ENCODE measurements around the gene EFNA1.
A peak's percentile ranks its signal among the peaks of the same experiment; 100 is the strongest.
"Not testable (repeated sequence)": the region's sequence is repeated elsewhere in the genome, so short reads cannot be mapped to it uniquely, and the experiment has no call there.

EFNA1 gene

GRCh38 chr1:155092641-155093040, 35.0 kb upstream of the EFNA1 start:
- DNase-seq, result no peak

GRCh38 chr1:155093911-155094621, 33.6 kb upstream of the EFNA1 start:
- DNase-seq, result peak; percentile 40

GRCh38 chr1:155094622-155094948, 33.1 kb upstream of the EFNA1 start:
- DNase-seq, result no peak

- DNase-seq, result no peak
Measured at GRCh38 chr1:155099331-155099730, 28.3 kb upstream of the EFNA1 start.

GRCh38 chr1:155103325-155103724, 24.4 kb upstream of the EFNA1 start:
- DNase-seq, result no peak

- DNase-seq, result no peak
Measured at GRCh38 chr1:155104605-155105534, 22.8 kb upstream of the EFNA1 start.

- no peak for DNase-seq
Measured at GRCh38 chr1:155105604-155106011, 22.1 kb upstream of the EFNA1 start.

GRCh38 chr1:155106862-155107261, 20.8 kb upstream of the EFNA1 start:
- DNase-seq, result no peak

- no peak for DNase-seq
Measured at GRCh38 chr1:155107309-155108264, 20.1 kb upstream of the EFNA1 start.

GRCh38 chr1:155108296-155108695, 19.4 kb upstream of the EFNA1 start:
- DNase-seq, result no peak

- DNase-seq, result no peak
Measured at GRCh38 chr1:155110381-155110780, 17.3 kb upstream of the EFNA1 start.

GRCh38 chr1:155110826-155111225, 16.9 kb upstream of the EFNA1 start:
- no peak for DNase-seq

- DNase-seq, result no peak
Measured at GRCh38 chr1:155113450-155113980, 14.2 kb upstream of the EFNA1 start.

- no peak for DNase-seq
Measured at GRCh38 chr1:155116113-155116764, 11.4 kb upstream of the EFNA1 start.

- no peak for DNase-seq
Measured at GRCh38 chr1:155117610-155118009, 10.1 kb upstream of the EFNA1 start.

GRCh38 chr1:155118090-155118489, 9.6 kb upstream of the EFNA1 start:
- not testable (repeated sequence) for DNase-seq

- DNase-seq, result no peak
Measured at GRCh38 chr1:155120253-155120652, 7.4 kb upstream of the EFNA1 start.

GRCh38 chr1:155121249-155121648, 6.4 kb upstream of the EFNA1 start:
- DNase-seq, result no peak

GRCh38 chr1:155122308-155122707, 5.4 kb upstream of the EFNA1 start:
- DNase-seq, result no peak

- DNase-seq, result no peak
Measured at GRCh38 chr1:155123801-155124200, 3.9 kb upstream of the EFNA1 start.

GRCh38 chr1:155124503-155125463, 2.9 kb upstream of the EFNA1 start:
- no peak for DNase-seq
